ENCODE measurements around the gene CSF3R. TPM values are rescaled to one million over a fixed set of nuclear protein-coding genes. Genes with fewer than 3 reads are reported as not detected.

Gene CSF3R
- total and polyA plus RNA-seq, 9 of the 15 experiments (the other 6 are each of a cell fraction or from before 2014, with no cell fraction given), result 0.21 to 0.86 (median 0.40) TPM; not detected in 1

- TF ChIP-seq SMARCB1 (IDR thresholded peaks at IDR 0.05; ENCODE audit: insufficient read length, low read depth), result no peak
- TF ChIP-seq MITF (IDR thresholded peaks at IDR 0.05), result no peak
- no peak for TF ChIP-seq ZNF133 (CRISPR knock-in tag; IDR thresholded peaks at IDR 0.05)
- no peak for TF ChIP-seq HMBOX1 (IDR thresholded peaks at IDR 0.05)
- no peak for TF ChIP-seq ELF1 (tag; IDR thresholded peaks at IDR 0.05)
- TF ChIP-seq ESRRA (IDR thresholded peaks at IDR 0.05; ENCODE audit: borderline replicate concordance, low read depth), result no peak
- no peak for TF ChIP-seq RNF219 (CRISPR knock-in tag; IDR thresholded peaks at IDR 0.05)
- TF ChIP-seq, protein P1, sequence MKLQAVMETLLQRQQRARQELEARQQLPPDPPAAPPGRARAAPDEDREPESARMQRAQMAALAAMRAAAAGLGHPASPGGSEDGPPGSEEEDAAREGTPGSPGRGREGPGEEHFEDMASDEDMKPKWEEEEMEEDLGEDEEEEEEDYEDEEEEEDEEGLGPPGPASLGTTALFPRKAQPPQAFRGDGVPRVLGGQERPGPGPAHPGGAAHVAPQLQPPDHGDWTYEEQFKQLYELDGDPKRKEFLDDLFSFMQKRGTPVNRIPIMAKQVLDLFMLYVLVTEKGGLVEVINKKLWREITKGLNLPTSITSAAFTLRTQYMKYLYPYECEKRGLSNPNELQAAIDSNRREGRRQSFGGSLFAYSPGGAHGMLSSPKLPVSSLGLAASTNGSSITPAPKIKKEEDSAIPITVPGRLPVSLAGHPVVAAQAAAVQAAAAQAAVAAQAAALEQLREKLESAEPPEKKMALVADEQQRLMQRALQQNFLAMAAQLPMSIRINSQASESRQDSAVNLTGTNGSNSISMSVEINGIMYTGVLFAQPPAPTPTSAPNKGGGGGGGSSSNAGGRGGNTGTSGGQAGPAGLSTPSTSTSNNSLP (IDR thresholded peaks at IDR 0.05; ENCODE audit: borderline replicate concordance, low read depth, low read length), result no peak
- no peak for TF ChIP-seq HMG20A (CRISPR knock-in tag; conservative IDR thresholded peaks at IDR 0.05)
- no peak for TF ChIP-seq XRCC3 (IDR thresholded peaks at IDR 0.05)
- TF ChIP-seq TCFL5 (CRISPR knock-in tag; conservative IDR thresholded peaks at IDR 0.05), result no peak
- TF ChIP-seq CXXC5 (CRISPR knock-in tag; IDR thresholded peaks at IDR 0.05), result peak; percentile 18; the same call in 1 of the 2 replicates
- TF ChIP-seq DMBX1 (CRISPR knock-in tag; IDR thresholded peaks at IDR 0.05; ENCODE audit: borderline replicate concordance), result no peak
- no peak for TF ChIP-seq PHF20 (IDR thresholded peaks at IDR 0.05; ENCODE audit: partially characterized antibody)
- TF ChIP-seq HDAC6 (IDR thresholded peaks at IDR 0.05; ENCODE audit: low read depth, low read length), result no peak
- peak; percentile 73; the same call in 1 of the 2 replicates for TF ChIP-seq TFAP4 (CRISPR knock-in tag; IDR thresholded peaks at IDR 0.05; ENCODE audit: borderline replicate concordance)
- no peak for TF ChIP-seq ZZZ3 (IDR thresholded peaks at IDR 0.05)
- no peak for TF ChIP-seq GATA2 (CRISPR knock-in tag; IDR thresholded peaks at IDR 0.05)
- no peak for TF ChIP-seq MTA1 (IDR thresholded peaks at IDR 0.05; ENCODE audit: borderline replicate concordance)
Observed at GRCh38 chr1:36513676-36514473, 31.2 kb upstream of the CSF3R start (continued).

Measured in K562 (cell line).